C4-2B (cell line): ENCODE measurements around the gene EEF1G.

ENCODE experiments used
- ZFX ChIP-seq: fragments of 450-650 bp; IDR thresholded peaks from 2 replicates; pipeline ENCODE4 v1.6.1; 2017
- TF ChIP-seq, protein P1 (sequence below): fragments of 450-650 bp; conservative IDR thresholded peaks from 2 replicates; pipeline ENCODE4 v1.5.1; 2017; ENCODE audit warnings: mild to moderate bottlenecking

DNA sequence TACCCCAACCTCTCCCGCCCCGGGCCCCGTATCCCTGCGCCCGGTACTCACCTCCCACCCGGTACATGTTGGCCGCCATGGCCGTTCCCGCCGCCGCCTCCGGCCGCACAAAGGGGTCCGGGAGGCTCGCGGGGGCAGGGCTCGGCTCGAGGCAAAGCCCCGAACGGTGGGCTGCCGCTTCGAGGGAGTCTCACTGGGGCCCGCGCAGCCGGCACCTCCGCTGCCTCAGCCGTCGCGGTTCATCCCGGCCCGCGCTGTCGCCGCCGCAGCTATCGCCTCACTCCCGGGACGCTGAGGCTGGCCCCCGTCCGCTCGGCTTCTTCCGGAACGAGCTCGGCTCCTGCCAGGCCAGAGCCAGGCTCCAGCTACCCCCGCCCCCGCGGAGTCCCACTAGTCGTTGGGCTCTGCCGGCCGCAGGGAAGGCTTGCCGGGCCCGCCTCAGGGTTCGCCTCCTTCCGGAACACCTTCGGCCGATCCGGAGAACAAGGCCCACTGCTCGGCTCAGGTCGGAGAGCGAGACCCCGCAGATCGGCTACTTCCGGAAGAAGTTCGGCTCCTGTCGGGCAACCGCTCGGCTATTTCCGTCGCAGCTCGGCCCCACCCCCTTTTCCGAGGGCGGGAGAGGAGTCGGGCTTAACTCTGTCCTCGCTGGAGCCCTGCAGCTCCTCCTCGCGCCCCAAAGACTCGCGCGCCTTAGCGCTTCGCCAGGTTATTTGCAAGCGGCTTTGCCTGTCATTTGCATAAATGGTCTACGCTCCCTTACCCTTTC is 27.9 kb upstream of the EEF1G start, which contains the start of gene MTA2:
- TF ChIP-seq, protein P1, sequence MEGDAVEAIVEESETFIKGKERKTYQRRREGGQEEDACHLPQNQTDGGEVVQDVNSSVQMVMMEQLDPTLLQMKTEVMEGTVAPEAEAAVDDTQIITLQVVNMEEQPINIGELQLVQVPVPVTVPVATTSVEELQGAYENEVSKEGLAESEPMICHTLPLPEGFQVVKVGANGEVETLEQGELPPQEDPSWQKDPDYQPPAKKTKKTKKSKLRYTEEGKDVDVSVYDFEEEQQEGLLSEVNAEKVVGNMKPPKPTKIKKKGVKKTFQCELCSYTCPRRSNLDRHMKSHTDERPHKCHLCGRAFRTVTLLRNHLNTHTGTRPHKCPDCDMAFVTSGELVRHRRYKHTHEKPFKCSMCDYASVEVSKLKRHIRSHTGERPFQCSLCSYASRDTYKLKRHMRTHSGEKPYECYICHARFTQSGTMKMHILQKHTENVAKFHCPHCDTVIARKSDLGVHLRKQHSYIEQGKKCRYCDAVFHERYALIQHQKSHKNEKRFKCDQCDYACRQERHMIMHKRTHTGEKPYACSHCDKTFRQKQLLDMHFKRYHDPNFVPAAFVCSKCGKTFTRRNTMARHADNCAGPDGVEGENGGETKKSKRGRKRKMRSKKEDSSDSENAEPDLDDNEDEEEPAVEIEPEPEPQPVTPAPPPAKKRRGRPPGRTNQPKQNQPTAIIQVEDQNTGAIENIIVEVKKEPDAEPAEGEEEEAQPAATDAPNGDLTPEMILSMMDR: no peak
- TF ChIP-seq ZFX: peak; percentile 63; the same call in 1 of the 2 replicates
